ENCODE results near the gene JDP2.
"Not testable (repeated sequence)": the region's sequence is repeated elsewhere in the genome, so short reads cannot be mapped to it uniquely, and the experiment has no call there.

Gene JDP2

DNA sequence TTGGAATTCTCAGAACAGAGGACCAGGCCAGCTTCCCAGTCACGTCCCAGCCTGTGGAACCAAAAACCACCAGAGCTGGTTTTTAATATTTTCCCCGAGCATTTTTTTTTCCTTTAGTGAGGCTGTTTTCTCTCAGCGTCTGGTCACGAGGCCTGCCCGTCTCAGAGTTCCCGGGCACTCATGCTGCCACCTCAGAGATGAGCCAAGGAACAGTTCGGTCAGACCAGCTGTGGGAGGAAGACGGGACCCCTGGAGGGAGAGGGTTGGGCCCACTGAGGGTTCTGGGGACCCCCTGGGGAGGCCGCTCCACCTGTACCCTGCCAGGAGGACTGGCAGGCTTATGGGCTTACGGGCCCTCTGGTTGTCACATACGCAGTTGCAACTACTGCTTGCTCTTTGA, 39.9 kb downstream of the JDP2 start:
- no peak overlapping the region for H3K4me3 Mint-ChIP-seq
- H3K27ac Mint-ChIP-seq, result no peak overlapping the region
- no peaks in the 10 kb centered on the region for H3K27me3 Mint-ChIP-seq (ENCODE audit: low read depth)
- no peaks in the 10 kb centered on the region for H3K9me3 Mint-ChIP-seq
- TF ChIP-seq, protein P1, sequence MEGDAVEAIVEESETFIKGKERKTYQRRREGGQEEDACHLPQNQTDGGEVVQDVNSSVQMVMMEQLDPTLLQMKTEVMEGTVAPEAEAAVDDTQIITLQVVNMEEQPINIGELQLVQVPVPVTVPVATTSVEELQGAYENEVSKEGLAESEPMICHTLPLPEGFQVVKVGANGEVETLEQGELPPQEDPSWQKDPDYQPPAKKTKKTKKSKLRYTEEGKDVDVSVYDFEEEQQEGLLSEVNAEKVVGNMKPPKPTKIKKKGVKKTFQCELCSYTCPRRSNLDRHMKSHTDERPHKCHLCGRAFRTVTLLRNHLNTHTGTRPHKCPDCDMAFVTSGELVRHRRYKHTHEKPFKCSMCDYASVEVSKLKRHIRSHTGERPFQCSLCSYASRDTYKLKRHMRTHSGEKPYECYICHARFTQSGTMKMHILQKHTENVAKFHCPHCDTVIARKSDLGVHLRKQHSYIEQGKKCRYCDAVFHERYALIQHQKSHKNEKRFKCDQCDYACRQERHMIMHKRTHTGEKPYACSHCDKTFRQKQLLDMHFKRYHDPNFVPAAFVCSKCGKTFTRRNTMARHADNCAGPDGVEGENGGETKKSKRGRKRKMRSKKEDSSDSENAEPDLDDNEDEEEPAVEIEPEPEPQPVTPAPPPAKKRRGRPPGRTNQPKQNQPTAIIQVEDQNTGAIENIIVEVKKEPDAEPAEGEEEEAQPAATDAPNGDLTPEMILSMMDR (IDR thresholded peaks at IDR 0.05; ENCODE audit: unreplicated experiment in 3 of 3), result no peak
- H3K4me1 Mint-ChIP-seq, result peaks cover 22% of the 10 kb centered on the region
- peaks cover 15% of the 10 kb centered on the region for H3K36me3 Mint-ChIP-seq (ENCODE audit: low read depth)

DNA sequence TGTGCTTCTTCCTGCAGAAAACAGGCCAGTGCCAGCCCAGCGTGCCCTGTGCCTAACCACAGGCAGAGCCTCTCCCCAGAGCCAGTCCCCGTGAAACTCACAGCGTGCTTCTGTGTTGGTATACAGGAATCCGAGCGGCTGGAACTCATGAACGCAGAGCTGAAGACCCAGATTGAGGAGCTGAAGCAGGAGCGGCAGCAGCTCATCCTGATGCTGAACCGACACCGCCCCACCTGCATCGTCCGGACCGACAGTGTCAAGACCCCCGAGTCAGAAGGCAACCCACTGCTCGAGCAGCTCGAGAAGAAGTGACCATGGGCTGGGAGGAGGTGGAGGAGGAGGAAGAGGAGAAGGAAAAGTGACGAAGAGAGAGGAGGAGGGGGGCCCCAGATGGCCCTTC, 41.3 kb downstream of the JDP2 start:
- Mint-ChIP-seq H3K4me3 (no peak overlapping the region), H3K27ac (no peak overlapping the region), H3K9me3 (no peaks in the 10 kb centered on the region), H3K4me1 (peaks cover 22% of the 10 kb centered on the region), H3K36me3 (ENCODE audit: low read depth) (peaks cover 19% of the 10 kb centered on the region), H3K27me3 (ENCODE audit: low read depth) (no peaks in the 10 kb centered on the region)
- TF ChIP-seq, protein P1 (IDR thresholded peaks at IDR 0.05; ENCODE audit: unreplicated experiment in 3 of 3), result no peak

DNA sequence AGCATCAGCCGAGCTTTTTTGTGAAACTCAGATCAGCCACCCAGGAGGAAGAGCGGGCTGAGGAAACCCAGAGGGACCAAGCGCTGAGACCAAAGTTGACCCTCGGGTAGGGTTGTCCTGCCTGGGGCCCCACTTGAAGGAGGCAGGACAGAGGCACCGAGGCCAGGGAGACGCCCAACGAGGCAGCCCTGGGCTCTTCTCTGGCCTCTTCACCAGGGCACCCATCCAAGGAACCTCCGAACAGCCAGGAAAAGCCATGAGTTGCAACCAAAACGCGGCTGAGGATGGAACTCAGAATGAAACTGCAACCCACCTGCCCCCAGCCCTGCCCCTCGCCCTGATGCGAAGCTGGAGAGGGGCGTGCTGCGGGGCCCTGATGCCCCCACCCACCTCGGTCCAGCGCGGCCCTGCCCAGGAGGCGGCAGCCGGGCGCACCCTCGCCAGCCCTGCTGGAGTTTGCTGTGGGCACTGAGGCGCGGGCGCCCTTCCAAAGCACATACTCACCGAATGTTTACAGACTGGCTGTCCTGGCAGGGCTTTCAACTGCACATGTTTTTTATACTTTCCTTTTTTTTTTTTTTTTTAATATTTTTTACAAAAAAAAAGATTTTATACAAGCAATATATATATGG, 41.9 kb downstream of the JDP2 start:
- Mint-ChIP-seq H3K27ac (no peak overlapping the region), H3K4me3 (no peak overlapping the region), H3K27me3 (ENCODE audit: low read depth) (no peaks in the 10 kb centered on the region), H3K4me1 (peaks cover 22% of the 10 kb centered on the region), H3K9me3 (no peaks in the 10 kb centered on the region), H3K36me3 (ENCODE audit: low read depth) (peaks cover 19% of the 10 kb centered on the region)
- TF ChIP-seq, protein P1 (IDR thresholded peaks at IDR 0.05; ENCODE audit: unreplicated experiment in 3 of 3), result no peak

DNA sequence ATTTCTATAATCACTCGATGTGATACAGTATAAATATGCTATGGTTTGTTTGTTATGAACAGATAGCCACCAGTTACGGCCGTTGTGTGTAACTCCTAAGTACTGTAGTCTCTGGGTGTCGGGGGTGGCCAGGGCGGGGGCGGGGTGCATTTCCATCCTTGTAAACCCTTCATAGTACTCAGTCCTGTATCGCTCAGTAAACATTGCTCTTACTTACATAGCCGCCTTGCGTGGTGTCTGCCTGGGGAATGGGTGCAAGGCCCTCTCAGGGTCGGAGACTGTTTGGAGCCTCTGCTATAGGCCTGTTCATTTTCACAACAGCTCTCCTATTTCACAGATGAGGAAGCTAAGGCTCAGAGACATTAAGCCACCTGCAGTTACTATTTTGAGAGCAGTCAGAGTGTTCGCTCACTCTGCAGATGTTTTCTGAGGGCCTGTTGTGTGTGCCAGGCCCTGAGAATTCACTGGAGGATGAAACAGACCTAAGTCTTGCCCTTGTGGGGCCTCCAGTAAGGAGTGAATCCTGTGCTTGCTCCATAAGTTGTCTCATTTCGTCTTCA, 42.5 kb downstream of the JDP2 start:
- Mint-ChIP-seq H3K4me3 (no peak overlapping the region), H3K4me1 (peaks cover 22% of the 10 kb centered on the region), H3K27me3 (ENCODE audit: low read depth) (no peaks in the 10 kb centered on the region), H3K36me3 (ENCODE audit: low read depth) (peaks cover 19% of the 10 kb centered on the region), H3K27ac (no peak overlapping the region), H3K9me3 (no peaks in the 10 kb centered on the region)
- TF ChIP-seq, protein P1 (IDR thresholded peaks at IDR 0.05; ENCODE audit: unreplicated experiment in 3 of 3), result no peak

DNA sequence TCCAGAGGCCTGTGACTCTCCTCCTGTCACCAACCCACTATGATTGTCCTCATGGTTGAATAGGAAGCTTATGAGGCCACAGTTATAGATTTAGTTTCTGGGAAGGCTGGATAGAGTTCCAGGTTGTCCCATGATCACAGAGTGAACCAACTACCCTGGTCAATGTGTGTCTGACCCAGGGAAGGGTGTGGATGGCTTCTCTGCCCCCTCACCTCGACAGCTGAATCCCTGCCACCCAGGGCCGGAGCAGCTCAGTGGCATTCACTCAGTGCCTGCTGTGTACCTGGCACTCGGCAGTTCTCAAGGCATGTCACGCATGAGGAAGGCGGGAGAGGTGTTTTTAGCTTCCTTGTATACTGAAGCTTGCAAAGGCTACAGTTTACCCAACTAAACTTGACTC, 43.2 kb downstream of the JDP2 start:
- no peaks in the 10 kb centered on the region for H3K9me3 Mint-ChIP-seq
- H3K4me3 Mint-ChIP-seq, result no peak overlapping the region
- H3K36me3 Mint-ChIP-seq (ENCODE audit: low read depth), result peaks cover 19% of the 10 kb centered on the region
- no peak overlapping the region for H3K27ac Mint-ChIP-seq
- TF ChIP-seq, protein P1 (IDR thresholded peaks at IDR 0.05; ENCODE audit: unreplicated experiment in 3 of 3), result no peak
- no peaks in the 10 kb centered on the region for H3K27me3 Mint-ChIP-seq (ENCODE audit: low read depth)
- peaks cover 17% of the 10 kb centered on the region for H3K4me1 Mint-ChIP-seq

DNA sequence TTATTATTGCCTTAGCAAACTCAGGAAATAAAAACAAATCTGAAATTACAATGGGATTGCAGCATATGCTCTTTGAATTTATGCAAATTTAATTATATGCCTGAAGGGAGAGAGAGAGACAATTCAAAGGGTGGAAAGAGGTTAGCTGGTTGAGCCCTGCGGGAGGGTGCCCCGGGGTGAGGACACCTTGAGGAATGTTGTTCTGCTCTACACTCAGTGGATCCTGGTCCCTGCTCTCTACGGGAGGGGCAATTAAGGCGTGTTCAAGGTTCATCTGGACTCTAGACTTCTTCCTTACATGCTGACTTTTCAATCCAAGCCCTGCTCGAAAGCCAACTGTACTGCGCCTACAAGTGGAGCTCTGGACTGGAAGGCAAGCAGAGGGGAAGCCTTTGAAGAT, 46.3 kb downstream of the JDP2 start:
- not testable (repeated sequence) for H3K27ac Mint-ChIP-seq; H3K4me3 Mint-ChIP-seq; H3K27me3 Mint-ChIP-seq (ENCODE audit: low read depth); H3K4me1 Mint-ChIP-seq; H3K9me3 Mint-ChIP-seq
- peaks cover 12% of the 10 kb centered on the region for H3K36me3 Mint-ChIP-seq (ENCODE audit: low read depth)
